Activated naive CD8-positive, alpha-beta T cell treated with anti-CD3 and anti-CD28 coated beads for 36 hours (primary cell): ENCODE measurements around the gene PRUNE2. TPM values are rescaled to one million over a fixed set of nuclear protein-coding genes. Genes with fewer than 3 reads are reported as not detected.
A peak's percentile ranks its signal among the peaks of the same experiment; 100 is the strongest.

ENCODE experiments used
- DNase-seq: peaks from one replicate; pipeline ENCODE4 v3.0.0; 2021
- H3K27ac Mint-ChIP-seq: one replicate; pipeline ENCODE4 v1.8.0; 2022; ENCODE audit warnings: mild to moderate bottlenecking, moderate library complexity, mixed read lengths
- H3K27me3 Mint-ChIP-seq: one replicate; pipeline ENCODE4 v1.8.0; 2022; ENCODE audit warnings: mild to moderate bottlenecking, mixed read lengths
- H3K36me3 Mint-ChIP-seq: one replicate; pipeline ENCODE4 v1.8.0; 2021; ENCODE audit warnings: mild to moderate bottlenecking, mixed read lengths
- H3K4me1 Mint-ChIP-seq: one replicate; pipeline ENCODE4 v1.8.0; 2021; ENCODE audit warnings: mixed read lengths
- H3K4me3 Mint-ChIP-seq: one replicate; pipeline ENCODE4 v1.8.0; 2022; ENCODE audit warnings: mild to moderate bottlenecking, moderate library complexity, mixed read lengths
- H3K9me3 Mint-ChIP-seq: one replicate; pipeline ENCODE4 v1.8.0; 2022; ENCODE audit warnings: mixed read lengths
- total RNA-seq, 2 experiments: library from RNA; stranded (reverse); gene quantifications; one replicate each; pipeline ENCODE4 v1.2.3, GENCODE V29; 2021

The PRUNE2 gene
- total RNA-seq, 2 experiments from 2014 or later = 0.35 TPM; not detected in 1

DNA sequence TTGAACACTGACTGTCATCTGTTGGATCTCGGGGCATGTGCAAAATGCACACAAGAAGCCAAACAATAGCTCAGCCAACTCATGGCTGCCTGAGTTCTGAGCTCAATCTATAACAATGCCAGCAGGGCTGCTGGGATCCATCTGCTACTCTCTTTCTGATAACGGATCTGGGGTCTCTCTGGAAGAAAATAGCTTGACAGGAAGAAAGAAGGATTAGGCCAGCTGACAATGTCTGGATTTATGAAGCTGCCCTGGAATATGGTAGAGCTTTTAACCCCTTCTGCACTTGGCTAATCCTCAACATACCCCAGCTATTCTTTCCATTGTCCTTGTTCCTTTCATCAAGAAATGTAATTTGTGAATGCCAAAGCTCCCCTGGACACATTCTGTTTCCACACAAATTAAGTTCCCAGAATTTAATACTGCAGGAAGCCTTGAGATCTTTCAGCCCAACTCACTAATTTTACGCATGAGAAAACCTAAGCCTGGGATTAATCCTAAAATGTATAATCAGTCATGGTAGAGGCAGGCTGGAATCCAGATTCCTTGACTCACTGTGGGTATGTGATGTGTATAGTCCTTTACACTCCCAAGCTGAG is 204.4 kb downstream of the PRUNE2 start:
- no peak overlapping the region for H3K4me3 Mint-ChIP-seq
- H3K27ac Mint-ChIP-seq = no peak overlapping the region
- peaks cover 3% of the 10 kb centered on the region for H3K4me1 Mint-ChIP-seq
- H3K36me3 Mint-ChIP-seq = no peaks in the 10 kb centered on the region
- no peak for DNase-seq
- no peaks in the 10 kb centered on the region for H3K9me3 Mint-ChIP-seq
- H3K27me3 Mint-ChIP-seq = peaks cover 34% of the 10 kb centered on the region

DNA sequence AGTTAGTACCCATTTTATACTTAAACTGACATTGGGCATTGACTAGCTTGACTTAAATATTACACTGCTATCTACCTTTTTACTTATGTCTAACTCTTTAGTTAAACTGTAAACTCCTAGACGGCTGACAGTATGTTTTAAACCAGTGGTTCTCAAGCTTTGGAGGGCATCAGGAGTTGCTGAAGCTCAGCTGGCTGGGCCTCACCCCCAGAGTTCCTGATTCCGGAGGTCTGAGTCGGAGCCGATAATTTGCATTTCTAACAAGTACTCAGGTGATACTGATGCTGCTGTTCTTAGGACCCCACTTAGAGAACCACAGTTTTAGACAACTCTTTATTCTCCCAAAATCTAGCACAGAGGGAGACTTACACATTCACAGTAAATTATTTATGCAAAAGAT is 205.0 kb downstream of the PRUNE2 start:
- H3K4me3 Mint-ChIP-seq = no peak overlapping the region

DNA sequence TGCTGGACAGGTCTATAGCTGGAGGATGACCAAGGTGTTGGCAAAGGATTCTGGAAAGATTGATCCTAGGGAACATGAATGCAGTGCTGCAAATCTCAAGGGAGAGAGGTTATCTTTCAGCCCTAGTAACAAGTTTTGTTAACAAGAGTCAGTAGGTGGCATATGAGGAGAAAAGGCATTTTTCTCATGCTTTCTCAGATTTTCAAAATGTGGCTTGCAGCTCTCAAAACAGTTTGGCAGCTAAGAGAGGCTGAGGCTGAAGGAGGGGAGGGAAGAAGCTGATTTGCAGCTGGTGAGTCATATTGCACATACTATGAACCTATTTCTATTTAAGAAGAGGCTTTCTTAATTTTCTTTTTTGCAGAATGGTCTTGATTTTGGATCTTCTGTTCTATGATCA is 205.9 kb downstream of the PRUNE2 start:
- H3K27me3 Mint-ChIP-seq = peaks cover 42% of the 10 kb centered on the region
- H3K36me3 Mint-ChIP-seq = no peaks in the 10 kb centered on the region
- DNase-seq = no peak
- H3K9me3 Mint-ChIP-seq = no peaks in the 10 kb centered on the region
- H3K27ac Mint-ChIP-seq = no peak overlapping the region
- no peak overlapping the region for H3K4me3 Mint-ChIP-seq
- H3K4me1 Mint-ChIP-seq = peaks cover 3% of the 10 kb centered on the region

More for the DNA sequence above, 205.0 kb downstream of the PRUNE2 start:
- Mint-ChIP-seq H3K27ac (no peak overlapping the region), H3K27me3 (peaks cover 36% of the 10 kb centered on the region), H3K4me1 (peaks cover 3% of the 10 kb centered on the region), H3K9me3 (no peaks in the 10 kb centered on the region), H3K36me3 (no peaks in the 10 kb centered on the region)
- DNase-seq = no peak

DNA sequence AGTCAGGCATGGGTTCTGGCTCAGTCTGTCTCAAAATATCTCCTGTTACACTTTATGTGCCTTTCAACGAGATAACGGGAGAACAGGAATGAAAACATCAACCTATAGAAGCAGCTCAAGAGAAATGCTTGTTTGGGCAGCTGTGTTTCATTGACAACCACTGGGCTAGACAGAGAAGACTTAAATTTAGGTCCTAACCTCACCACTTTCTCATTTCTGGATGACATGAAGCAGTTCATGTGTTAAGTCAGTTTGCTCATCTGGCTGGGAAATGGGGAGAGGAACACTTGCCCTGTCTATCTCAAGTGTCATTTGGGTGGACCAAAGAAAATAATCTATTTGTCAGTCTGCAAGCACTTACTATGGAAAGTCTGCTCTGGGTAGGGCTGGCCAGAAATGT is 208.4 kb downstream of the PRUNE2 start:
- Mint-ChIP-seq H3K27me3 (peaks cover 34% of the 10 kb centered on the region), H3K9me3 (no peaks in the 10 kb centered on the region), H3K4me3 (no peak overlapping the region), H3K4me1 (peaks cover 1% of the 10 kb centered on the region), H3K36me3 (no peaks in the 10 kb centered on the region), H3K27ac (no peak overlapping the region)
- no peak for DNase-seq

DNA sequence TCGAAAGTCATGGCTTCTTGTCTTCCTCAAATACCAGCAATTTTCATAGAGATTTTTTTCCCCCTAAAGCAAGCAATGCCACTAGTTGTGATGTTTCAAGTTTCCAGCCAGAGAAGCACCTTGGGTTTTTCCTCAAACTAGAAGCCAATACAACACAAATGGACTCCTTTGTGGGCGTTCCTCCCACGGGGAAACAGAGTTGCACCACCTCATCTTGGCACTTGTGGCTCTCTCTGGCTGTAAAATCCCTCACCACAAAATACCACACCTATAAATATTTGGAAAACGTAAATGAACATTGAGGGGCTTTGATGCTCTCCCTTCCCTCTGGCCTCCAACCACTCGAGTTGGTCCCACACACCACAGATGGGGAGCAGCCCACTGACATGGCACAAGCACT is 208.8 kb downstream of the PRUNE2 start:
- Mint-ChIP-seq H3K9me3 (no peaks in the 10 kb centered on the region), H3K27ac (no peak overlapping the region), H3K4me3 (no peak overlapping the region), H3K36me3 (no peaks in the 10 kb centered on the region), H3K27me3 (peaks cover 36% of the 10 kb centered on the region), H3K4me1 (peaks cover 3% of the 10 kb centered on the region)
- DNase-seq = no peak

DNA sequence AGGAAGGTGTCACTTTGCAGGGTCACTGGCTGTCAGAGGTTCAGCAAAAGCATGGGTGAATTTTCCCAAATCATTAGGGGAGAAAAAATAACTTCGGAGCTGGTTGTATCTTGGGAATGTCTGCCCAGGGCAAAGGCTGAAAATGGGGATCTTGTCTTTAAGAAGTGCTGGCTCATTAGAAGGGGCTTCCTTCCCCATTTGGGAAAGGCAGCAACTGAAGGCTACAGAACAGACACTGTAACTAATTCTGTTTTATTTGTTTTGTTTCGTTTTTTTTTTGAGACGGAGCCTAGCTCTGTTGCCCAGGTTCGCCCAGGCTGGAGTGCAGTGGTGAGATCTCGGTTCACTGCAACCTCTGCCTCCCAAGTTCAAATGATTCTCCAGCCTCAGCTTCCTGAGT is 212.0 kb downstream of the PRUNE2 start:
- no peak overlapping the region for H3K4me3 Mint-ChIP-seq
- no peak for DNase-seq
- no peak overlapping the region for H3K27ac Mint-ChIP-seq
- peaks cover 64% of the 10 kb centered on the region for H3K27me3 Mint-ChIP-seq
- no peaks in the 10 kb centered on the region for H3K36me3 Mint-ChIP-seq
- no peaks in the 10 kb centered on the region for H3K9me3 Mint-ChIP-seq
- peaks cover 8% of the 10 kb centered on the region for H3K4me1 Mint-ChIP-seq

DNA sequence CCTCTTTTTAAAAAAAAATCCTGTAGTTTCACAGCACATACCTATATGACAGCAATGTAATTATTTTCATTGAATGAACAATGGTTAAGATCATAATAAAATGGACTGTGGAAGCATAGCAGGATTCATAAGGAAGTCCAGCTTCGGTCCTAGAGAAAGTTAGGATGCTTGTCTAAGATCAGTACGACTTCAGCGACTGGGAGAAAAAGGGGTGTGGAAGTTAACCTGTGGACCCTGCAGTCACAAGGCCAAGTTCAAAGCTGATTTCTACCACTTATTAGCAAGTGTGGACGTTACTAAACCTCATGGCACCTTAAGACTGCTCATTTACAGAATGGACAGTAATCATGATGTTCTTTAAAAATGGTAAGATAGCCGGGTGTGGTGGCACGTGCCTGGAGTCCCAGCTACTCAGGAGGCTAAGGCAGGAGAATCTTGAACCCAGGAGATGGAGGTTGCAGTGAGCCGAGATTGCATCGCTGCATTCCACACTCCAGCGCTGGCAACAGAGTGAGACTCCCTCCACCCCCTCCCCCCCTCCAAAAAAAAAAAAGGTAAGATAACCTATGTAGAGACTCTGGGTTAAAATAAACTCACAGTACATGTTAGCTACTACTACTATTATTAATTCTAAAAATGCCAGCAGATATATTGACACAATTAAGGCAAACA is 213.3 kb downstream of the PRUNE2 start:
- Mint-ChIP-seq H3K36me3 (no peaks in the 10 kb centered on the region), H3K27ac (no peak overlapping the region), H3K27me3 (peaks cover 66% of the 10 kb centered on the region), H3K9me3 (no peaks in the 10 kb centered on the region), H3K4me3 (no peak overlapping the region), H3K4me1 (peaks cover 15% of the 10 kb centered on the region)
- DNase-seq = no peak

DNA sequence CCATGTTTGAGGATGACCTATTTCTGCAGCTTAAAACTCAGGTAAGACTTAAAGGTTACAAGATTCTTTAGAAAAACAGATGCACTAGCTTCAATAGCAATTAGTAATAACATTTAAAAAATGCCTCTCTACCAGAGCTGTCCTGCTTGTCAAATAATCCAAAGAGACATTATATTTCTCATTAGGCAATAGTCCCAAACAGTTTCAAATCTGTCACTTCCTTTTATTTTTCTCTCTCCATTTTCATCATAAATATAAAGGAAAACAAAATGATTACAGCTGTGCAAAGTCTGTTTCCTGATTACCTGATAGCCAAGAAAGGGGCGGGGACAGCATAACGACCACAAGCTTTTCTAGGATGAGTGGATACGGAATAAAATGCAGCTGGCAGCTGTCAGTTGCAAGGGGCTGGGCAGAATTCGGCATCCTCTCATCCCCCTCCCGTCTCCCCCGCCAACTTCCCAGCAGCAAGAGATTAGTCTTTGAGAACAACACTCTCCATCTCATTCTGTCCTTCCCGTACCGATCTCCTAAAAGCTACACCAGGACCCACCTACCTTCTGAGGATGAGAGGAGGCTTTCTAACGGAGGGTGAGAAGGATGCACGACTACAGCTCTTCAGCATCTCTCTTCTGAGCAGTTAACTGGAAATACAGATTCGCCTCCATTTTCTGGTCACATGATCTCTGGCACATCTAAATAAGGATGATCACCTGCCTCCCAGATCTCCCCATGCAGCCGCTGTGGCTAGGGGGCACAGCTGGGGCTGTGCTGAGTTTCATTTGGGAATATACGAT is 214.2 kb downstream of the PRUNE2 start:
- Mint-ChIP-seq H3K27ac (no peak overlapping the region), H3K9me3 (no peaks in the 10 kb centered on the region), H3K4me1 (peaks cover 17% of the 10 kb centered on the region), H3K36me3 (no peaks in the 10 kb centered on the region), H3K4me3 (peak overlapping the region; percentile 57), H3K27me3 (peaks cover 57% of the 10 kb centered on the region)
- DNase-seq = no peak

DNA sequence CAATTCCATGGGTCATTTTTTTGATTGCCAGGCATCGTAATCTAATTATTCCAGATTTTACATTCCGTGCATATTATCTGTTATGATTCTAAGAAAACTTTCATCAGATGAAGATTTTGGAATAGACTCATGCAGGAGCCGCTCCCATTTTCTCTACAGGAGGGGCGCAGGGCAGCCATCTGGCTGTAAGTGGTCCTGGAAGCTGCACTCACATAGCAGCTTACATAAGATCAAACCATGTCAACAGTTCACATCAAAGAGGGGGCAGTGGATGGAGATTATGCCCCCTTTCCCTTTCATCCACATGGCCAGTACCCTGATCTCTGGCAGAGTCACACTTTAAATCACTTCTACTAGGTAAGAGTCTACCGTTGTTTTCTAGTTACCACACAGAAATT is 214.9 kb downstream of the PRUNE2 start:
- Mint-ChIP-seq H3K4me1 (peaks cover 17% of the 10 kb centered on the region), H3K4me3 (no peak overlapping the region), H3K27ac (no peak overlapping the region), H3K9me3 (no peaks in the 10 kb centered on the region), H3K36me3 (no peaks in the 10 kb centered on the region), H3K27me3 (peaks cover 55% of the 10 kb centered on the region)
- no peak for DNase-seq

DNA sequence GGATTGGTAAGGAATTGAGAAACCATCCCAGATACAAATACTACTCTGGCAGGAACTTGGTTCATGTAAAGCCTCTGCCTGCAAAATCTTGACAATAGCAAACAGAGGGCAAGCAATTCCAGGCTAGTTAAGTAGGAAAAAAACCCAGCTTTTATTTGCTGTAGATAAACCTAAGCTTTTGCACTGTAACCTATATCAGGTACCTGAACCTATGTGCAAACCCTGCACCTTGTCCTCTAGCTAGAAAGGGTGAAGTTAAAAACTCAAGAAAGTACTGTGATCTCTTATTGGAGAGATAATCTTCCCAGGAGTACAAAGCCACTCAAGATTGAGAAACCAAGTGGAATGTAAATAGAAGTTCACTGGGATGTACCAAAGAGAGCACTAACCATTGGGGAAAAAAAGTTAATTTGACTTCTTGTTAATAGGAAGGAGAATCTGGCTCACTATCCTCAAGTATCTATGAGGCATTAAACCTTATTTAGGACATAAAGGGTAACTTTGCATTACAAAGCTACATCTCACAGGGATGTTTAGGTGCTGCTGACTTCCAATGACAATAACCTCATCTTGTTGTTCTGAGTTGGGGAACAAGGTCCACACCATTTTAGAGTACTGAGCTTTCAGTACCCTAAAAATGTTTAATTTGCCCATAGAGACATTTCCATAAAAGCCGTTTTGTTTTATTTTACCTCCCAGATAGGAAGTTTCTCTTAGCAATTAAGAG is 215.5 kb downstream of the PRUNE2 start:
- Mint-ChIP-seq H3K4me1 (peaks cover 17% of the 10 kb centered on the region), H3K36me3 (no peaks in the 10 kb centered on the region), H3K9me3 (no peaks in the 10 kb centered on the region), H3K27me3 (peaks cover 49% of the 10 kb centered on the region), H3K4me3 (no peak overlapping the region), H3K27ac (no peak overlapping the region)
- no peak for DNase-seq

DNA sequence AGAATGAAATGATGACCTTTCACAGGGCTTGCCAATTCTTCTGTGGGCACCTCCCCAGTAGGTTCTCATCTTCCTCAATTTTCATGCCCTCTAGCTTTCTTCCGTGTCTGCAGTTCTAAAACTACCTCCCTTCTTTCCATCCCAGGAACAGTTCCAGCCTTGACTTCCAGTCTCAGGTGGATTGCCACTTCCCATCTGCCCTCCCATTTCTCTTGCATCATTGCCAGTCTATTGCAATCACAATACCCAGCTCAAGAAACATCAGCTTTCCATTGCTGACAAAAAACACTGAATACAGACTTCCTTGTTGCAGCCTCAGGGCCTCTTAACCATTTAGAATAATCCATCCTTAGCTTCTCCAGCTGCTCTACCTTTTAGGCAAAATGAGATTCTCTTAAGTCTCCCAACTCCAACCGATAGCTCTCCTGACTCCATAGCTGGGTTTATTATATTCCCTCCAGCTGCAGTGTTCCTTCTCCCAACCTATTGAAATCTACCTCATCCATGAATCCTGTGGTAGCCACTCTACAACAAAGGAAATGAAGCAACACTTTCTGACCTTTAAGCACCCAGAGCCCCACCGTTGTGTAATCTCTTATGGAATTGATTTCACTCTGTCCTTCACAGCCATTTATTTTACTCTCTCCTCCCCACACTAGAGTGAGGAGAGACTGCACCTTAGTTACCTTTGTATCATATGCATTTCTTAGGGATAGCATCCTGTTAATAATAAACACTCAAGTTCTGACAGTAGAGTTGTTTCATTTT is 217.3 kb downstream of the PRUNE2 start:
- H3K4me3 Mint-ChIP-seq = no peak overlapping the region
- no peaks in the 10 kb centered on the region for H3K9me3 Mint-ChIP-seq
- peaks cover 40% of the 10 kb centered on the region for H3K27me3 Mint-ChIP-seq
- no peak for DNase-seq
- peaks cover 16% of the 10 kb centered on the region for H3K4me1 Mint-ChIP-seq
- H3K27ac Mint-ChIP-seq = no peak overlapping the region
- no peaks in the 10 kb centered on the region for H3K36me3 Mint-ChIP-seq

DNA sequence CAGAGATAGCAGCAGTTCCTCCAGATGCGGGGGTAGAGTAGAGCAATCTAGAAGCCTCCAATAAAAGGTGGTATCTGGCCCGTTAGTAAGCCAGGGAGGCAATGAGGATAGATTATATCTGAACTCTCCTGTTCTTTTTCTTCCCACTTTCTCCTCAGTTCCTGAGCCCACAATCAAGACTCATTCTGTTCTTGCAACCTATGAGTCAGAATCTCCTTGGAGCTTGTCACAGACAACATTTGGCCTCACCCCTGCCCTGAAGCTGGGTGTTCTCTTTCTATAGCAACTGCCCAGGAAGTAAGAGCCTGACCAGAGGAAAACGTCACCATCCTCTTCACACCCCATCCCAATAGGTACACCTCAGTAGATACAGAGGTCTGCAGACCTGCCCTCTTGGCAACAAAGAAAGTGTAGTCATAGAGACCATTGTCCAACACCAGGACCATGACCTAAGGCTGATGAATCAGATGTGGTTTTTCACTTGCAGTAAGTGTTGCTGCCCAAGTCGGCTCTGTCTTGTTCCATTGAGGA is 218.0 kb downstream of the PRUNE2 start:
- Mint-ChIP-seq H3K9me3 (no peaks in the 10 kb centered on the region), H3K36me3 (no peaks in the 10 kb centered on the region), H3K4me3 (no peak overlapping the region), H3K4me1 (peaks cover 16% of the 10 kb centered on the region), H3K27me3 (peaks cover 40% of the 10 kb centered on the region), H3K27ac (no peak overlapping the region)
- DNase-seq = no peak

DNA sequence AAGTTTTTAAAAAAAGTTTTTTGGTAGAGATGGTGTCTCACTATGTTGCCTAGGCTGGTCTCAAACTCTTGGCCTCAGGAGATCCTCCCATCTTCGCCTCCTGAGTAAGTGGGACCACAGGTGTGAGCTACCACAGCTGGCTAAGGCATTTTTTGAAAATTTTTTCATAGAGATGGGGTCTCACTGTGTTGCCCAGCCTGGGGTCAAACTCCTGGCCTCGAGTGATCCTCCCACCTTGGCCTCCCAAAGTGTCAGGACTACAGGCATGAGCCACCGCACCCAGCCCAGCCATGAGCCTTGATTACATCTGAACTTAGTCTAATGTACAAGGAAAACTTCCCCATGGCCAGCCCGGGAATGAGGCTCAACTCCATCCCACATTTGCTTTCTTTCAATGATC is 219.2 kb downstream of the PRUNE2 start:
- Mint-ChIP-seq H3K27ac (no peak overlapping the region), H3K36me3 (no peaks in the 10 kb centered on the region), H3K4me3 (no peak overlapping the region), H3K9me3 (no peaks in the 10 kb centered on the region), H3K27me3 (peaks cover 30% of the 10 kb centered on the region), H3K4me1 (peaks cover 12% of the 10 kb centered on the region)
- DNase-seq = no peak

DNA sequence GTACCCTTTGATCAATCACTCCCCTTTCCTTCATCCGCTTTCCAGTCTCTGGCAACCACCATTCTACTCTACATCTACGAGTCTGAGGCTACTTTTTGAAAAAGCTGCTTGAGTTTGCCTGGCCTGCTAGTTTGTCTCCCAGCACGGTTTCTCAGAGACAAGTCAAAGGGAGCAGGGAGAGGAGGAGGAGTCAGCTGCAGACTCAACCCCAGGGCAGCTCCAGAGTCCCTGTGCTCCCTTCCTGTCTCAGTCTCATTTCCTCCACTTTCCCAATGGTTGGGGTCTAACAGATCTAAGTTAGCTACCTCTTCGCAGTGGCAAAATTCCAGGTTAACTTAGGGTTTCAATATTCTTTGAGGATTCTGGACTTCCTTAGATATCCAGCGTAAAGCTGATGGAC is 221.7 kb downstream of the PRUNE2 start:
- H3K36me3 Mint-ChIP-seq = no peaks in the 10 kb centered on the region
- DNase-seq = no peak
- no peak overlapping the region for H3K4me3 Mint-ChIP-seq
- no peak overlapping the region for H3K27ac Mint-ChIP-seq
- H3K9me3 Mint-ChIP-seq = peaks cover 3% of the 10 kb centered on the region
- peaks cover 6% of the 10 kb centered on the region for H3K27me3 Mint-ChIP-seq
- peaks cover 19% of the 10 kb centered on the region for H3K4me1 Mint-ChIP-seq
